ENCODE data around the gene TMEM87B. TPM values are rescaled to one million over a fixed set of nuclear protein-coding genes. Genes with fewer than 3 reads are reported as not detected.

Gene TMEM87B
- total RNA-seq, 4 donors from 2014 or later = 21.9 to 74.5 (median 60.7) TPM

DNA sequence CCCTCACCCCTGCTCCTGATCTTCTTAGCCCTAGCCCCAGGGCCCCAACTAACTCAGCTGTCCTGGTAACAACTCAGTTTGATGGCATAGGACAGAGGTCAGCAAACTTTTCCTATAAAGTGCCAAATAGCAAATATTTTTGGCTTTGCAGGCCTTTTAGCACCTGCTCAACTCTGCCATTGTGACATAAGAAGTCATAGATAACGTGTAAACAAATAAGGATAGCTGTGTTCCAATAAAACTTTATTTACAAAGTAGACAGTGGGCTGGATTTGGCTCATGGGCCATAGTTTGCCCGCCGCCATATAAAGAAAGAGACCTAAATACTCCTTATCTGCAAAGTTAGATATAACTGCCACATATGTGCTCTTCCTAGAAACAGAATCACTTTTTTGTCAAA is 27.3 kb upstream of the TMEM87B start:
- no peak for TF ChIP-seq POLR2A (IDR thresholded peaks at IDR 0.05)
- intact Hi-C loops (cut with DNase I; ENCODE audit: low total_unique reads) (no loop called here), in situ Hi-C loops (cut with MboI; ENCODE audit: low pct_ligation_motif_present in 1 of 4, low pct_unique_long_range_greater_than_20kb in 1 of 4, low sequenced_read_pairs in 3 of 4) (no loop called here)
- 93 to 96% methylated on average over 3 of the region's 3 CpGs for WGBS, 2 donors (ENCODE audit: low coverage in 1 of 2)
- no peak overlapping the region for H3K27ac ChIP-seq
- H3K4me1 ChIP-seq = peaks cover 2 to 18% (median 7%) of the 10 kb centered on the region in 4 donors
- no peaks in the 10 kb centered on the region for H3K27me3 ChIP-seq
- no peak overlapping the region for H3K4me3 ChIP-seq
- no peaks in the 10 kb centered on the region for H3K36me3 ChIP-seq
- DNase-seq = no peak
- H3K9me3 ChIP-seq = no peaks in the 10 kb centered on the region

DNA sequence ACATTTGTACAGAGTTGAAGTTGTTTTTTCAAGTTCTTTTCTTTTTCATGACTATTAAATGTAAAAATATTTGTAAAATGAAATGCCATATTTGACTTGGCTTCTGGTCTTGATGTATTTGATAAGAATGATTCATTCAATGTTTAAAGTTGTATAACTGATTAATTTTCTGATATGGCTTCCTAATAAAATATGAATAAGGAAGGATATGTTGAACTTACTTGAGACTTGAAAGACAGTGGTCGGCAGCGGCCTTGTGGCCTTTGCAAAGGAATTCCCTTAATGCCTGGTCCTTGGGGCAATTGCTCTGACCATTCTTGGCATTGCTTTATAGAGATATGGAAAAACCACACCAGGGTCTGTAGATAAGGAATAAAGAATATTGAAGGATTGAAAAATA is 25.9 kb upstream of the TMEM87B start:
- no peaks in the 10 kb centered on the region for H3K27me3 ChIP-seq
- intact Hi-C loops (cut with DNase I; ENCODE audit: low total_unique reads) (no loop called here), in situ Hi-C loops (cut with MboI; ENCODE audit: low pct_ligation_motif_present in 1 of 4, low pct_unique_long_range_greater_than_20kb in 1 of 4, low sequenced_read_pairs in 3 of 4) (no loop called here)
- H3K36me3 ChIP-seq = no peaks in the 10 kb centered on the region
- H3K9me3 ChIP-seq = no peaks in the 10 kb centered on the region
- peaks cover 3 to 27% (median 11%) of the 10 kb centered on the region in 4 donors for H3K4me1 ChIP-seq
- H3K27ac ChIP-seq = no peak overlapping the region
- 80 to 93% methylated on average over 2 of the region's 2 CpGs for WGBS, 2 donors (ENCODE audit: low coverage in 1 of 2)
- TF ChIP-seq EP300 (IDR thresholded peaks at IDR 0.05; ENCODE audit: low read depth) (no peak), CTCF (IDR thresholded peaks at IDR 0.05) (no peak), POLR2AphosphoS5 (IDR thresholded peaks at IDR 0.05) (no peak), POLR2A (IDR thresholded peaks at IDR 0.05) (no peak)
- H3K4me3 ChIP-seq = no peak overlapping the region
- DNase-seq = no peak

DNA sequence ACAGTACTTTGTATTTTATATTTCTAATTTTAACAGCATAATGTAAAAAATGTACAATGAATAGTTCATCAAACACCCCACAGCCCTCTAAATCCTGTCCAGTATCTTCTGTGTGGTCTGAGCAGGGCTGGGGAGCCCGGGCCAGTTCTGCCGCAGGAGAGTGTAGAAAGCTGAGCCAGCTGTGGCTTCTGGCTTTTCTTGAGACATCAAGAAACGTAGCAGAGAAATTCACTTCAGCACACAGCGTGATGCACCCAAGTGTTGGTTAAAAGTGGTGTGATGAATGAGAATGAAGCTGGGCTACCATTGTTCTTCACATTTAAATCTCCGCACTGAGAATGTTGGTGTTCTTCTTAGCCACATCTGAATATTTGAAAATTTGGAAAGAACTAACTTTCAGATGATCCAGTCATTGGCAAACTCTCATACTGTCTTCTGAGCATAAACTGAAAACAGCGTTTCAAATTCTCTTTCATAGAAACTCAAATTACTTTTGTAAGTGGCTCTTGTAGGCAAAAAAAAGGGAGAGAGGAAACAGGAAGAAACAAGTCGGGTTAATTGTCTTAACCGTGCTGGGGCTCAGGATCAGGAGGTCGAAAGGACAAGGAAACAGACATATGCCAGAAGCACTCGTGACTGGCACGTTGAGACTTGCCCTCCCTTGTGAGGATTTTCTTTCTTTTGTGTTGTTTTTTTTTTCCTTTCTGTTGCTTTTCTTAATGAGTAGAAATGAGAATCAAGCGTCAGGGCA is 23.4 kb upstream of the TMEM87B start:
- WGBS, 2 donors (ENCODE audit: low coverage in 1 of 2) = 24 to 33% methylated on average over 12 of the region's 12 CpGs
- no peaks in the 10 kb centered on the region for H3K27me3 ChIP-seq
- peak overlapping the region; percentile 20 to 56 (median 36) for H3K27ac ChIP-seq
- intact Hi-C loops (cut with DNase I; ENCODE audit: low total_unique reads) (no loop called here), in situ Hi-C loops (cut with MboI; ENCODE audit: low pct_ligation_motif_present in 1 of 4, low pct_unique_long_range_greater_than_20kb in 1 of 4, low sequenced_read_pairs in 3 of 4) (loop anchor here in 2 of 4 donors (10.0 kb wide), 1 partner anchor 127 kb away; no protein-coding TSS in a partner anchor)
- H3K9me3 ChIP-seq = no peaks in the 10 kb centered on the region
- H3K4me3 ChIP-seq = no peak overlapping the region
- no peak for DNase-seq
- no peak for TF ChIP-seq CTCF (IDR thresholded peaks at IDR 0.05)
- TF ChIP-seq POLR2A (IDR thresholded peaks at IDR 0.05) = no peak
- TF ChIP-seq POLR2AphosphoS5 (IDR thresholded peaks at IDR 0.05) = no peak
- no peak for TF ChIP-seq EP300 (IDR thresholded peaks at IDR 0.05; ENCODE audit: low read depth)
- H3K4me1 ChIP-seq = peaks cover 3 to 27% (median 11%) of the 10 kb centered on the region in 4 donors
- H3K36me3 ChIP-seq = no peaks in the 10 kb centered on the region

DNA sequence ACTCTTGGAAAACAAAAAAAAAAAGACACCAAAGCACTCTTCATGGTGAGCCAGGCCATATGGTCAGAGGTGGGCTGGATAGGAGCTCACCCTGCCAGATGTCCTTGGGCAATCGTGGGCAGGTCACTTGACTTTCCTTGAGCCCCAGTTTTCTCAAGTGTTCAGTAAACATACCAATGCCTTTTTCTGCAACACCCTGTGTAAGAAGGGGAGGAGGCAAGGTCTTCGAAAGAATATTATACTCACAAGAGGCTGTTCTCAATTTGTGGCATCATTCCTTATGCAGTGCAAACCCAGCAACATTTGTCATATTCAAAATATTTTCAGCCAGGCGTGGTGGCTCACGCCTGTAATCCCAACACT is 22.9 kb upstream of the TMEM87B start:
- Histone ChIP-seq H3K36me3 (no peaks in the 10 kb centered on the region), H3K9me3 (no peaks in the 10 kb centered on the region), H3K27me3 (no peaks in the 10 kb centered on the region), H3K27ac (peak overlapping the region; percentile 20 to 56 (median 36)), H3K4me3 (no peak overlapping the region), H3K4me1 (peaks cover 3 to 27% (median 11%) of the 10 kb centered on the region in 4 donors)
- intact Hi-C loops (cut with DNase I; ENCODE audit: low total_unique reads) (no loop called here), in situ Hi-C loops (cut with MboI; ENCODE audit: low pct_ligation_motif_present in 1 of 4, low pct_unique_long_range_greater_than_20kb in 1 of 4, low sequenced_read_pairs in 3 of 4) (loop anchor here in 2 of 4 donors (10.0 kb wide), 1 partner anchor 127 kb away; no protein-coding TSS in a partner anchor)
- DNase-seq = no peak
- TF ChIP-seq POLR2A (IDR thresholded peaks at IDR 0.05) = no peak
- TF ChIP-seq CTCF (IDR thresholded peaks at IDR 0.05) = no peak
- no peak for TF ChIP-seq EP300 (IDR thresholded peaks at IDR 0.05; ENCODE audit: low read depth)
- TF ChIP-seq POLR2AphosphoS5 (IDR thresholded peaks at IDR 0.05) = no peak
- WGBS, 2 donors (ENCODE audit: low coverage in 1 of 2) = 60 to 68% methylated on average over 3 to 4 of the region's 4 CpGs

Measured in transverse colon (tissue), 4 donors.